Neural progenitor cell (in vitro differentiated cells): ENCODE measurements around the gene GATAD2A.

Experiments used
- CTCF ChIP-seq: fragments of 200-600 bp; sonication (generic); IDR thresholded peaks from 2 replicates; pipeline ENCODE4 v1.5.1; 2017; ENCODE audit warnings: antibody characterized with exemption, mild to moderate bottlenecking
- EZH2 ChIP-seq: fragments of 200-600 bp; sonication (generic); IDR thresholded peaks from 2 replicates; pipeline ENCODE4 v1.6.1; 2017; ENCODE audit warnings: antibody characterized with exemption, mild to moderate bottlenecking, moderate library complexity
- EZH2phosphoT487 ChIP-seq: fragments of 200-600 bp; sonication (generic); IDR thresholded peaks from 2 replicates; pipeline ENCODE4 v1.6.1; 2017; ENCODE audit warnings: antibody characterized with exemption

DNA sequence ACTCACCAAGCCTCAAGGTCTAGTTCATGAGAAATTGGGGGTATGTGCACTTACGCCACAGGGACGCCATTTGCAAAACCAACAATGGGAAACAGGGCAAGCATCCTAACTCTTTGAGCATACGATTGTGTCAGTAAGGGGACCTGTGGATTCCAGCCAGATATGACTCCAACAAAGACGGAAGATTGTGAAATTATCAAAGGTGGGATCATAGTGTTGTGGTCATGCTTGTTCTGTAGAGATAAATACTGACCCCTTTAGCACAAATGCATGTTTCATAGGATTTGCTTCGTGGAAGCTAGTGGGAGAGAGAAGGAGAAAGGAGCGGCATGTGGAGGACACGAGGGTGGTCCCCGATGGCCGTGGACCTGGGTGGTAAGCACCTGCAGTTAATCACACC, 37.8 kb downstream of the GATAD2A start:
- TF ChIP-seq EZH2 (no peak), CTCF (no peak), EZH2phosphoT487 (no peak)
